C4-2B (cell line): ENCODE data around the gene MAP3K15.

Experiments used
- H3K27ac ChIP-seq: fragments of 450-650 bp; 2 replicates; pipeline ENCODE4 v1.5.1; 2017
- CTCF ChIP-seq: fragments of 450-650 bp; conservative IDR thresholded peaks from 2 replicates; pipeline ENCODE4 v1.5.1; 2017; ENCODE audit warnings: mild to moderate bottlenecking
- ZFX ChIP-seq: fragments of 450-650 bp; IDR thresholded peaks from 2 replicates; pipeline ENCODE4 v1.6.1; 2017

MAP3K15 gene

GRCh38 chrX:19375546-19375945 lies 139.8 kb downstream of the MAP3K15 start:
- no peak overlapping the region for H3K27ac ChIP-seq
- TF ChIP-seq ZFX (no peak), CTCF (no peak)

GRCh38 chrX:19373351-19373891 lies 141.9 kb downstream of the MAP3K15 start:
- H3K27ac ChIP-seq: no peak overlapping the region
- TF ChIP-seq ZFX: no peak
- TF ChIP-seq CTCF: no peak

- H3K27ac ChIP-seq: peak overlapping the region; percentile 53
- TF ChIP-seq ZFX: no peak
- peak; percentile 54 for TF ChIP-seq CTCF
These were observed 142.6 kb downstream of the MAP3K15 start for GRCh38 chrX:19372547-19373331.

GRCh38 chrX:19372170-19372546 lies 143.2 kb downstream of the MAP3K15 start:
- TF ChIP-seq ZFX (no peak), CTCF (peak; percentile 80)
- peak overlapping the region; percentile 53 for H3K27ac ChIP-seq

GRCh38 chrX:19370061-19370460 lies 145.2 kb downstream of the MAP3K15 start:
- H3K27ac ChIP-seq: no peak overlapping the region
- TF ChIP-seq ZFX (no peak), CTCF (no peak)

GRCh38 chrX:19368576-19368975 lies 146.7 kb downstream of the MAP3K15 start:
- no peak for TF ChIP-seq CTCF
- no peak for TF ChIP-seq ZFX

GRCh38 chrX:19361701-19362100 lies 153.6 kb downstream of the MAP3K15 start:
- H3K27ac ChIP-seq: no peak overlapping the region
- TF ChIP-seq ZFX: no peak
- no peak for TF ChIP-seq CTCF

More at GRCh38 chrX:19368576-19368975, 146.7 kb downstream of the MAP3K15 start:
- no peak overlapping the region for H3K27ac ChIP-seq
